HG03469 (cell line): ENCODE results near the gene USP13.
A peak's percentile ranks its signal among the peaks of the same experiment; 100 is the strongest.
"Not testable (repeated sequence)": the region's sequence is repeated elsewhere in the genome, so short reads cannot be mapped to it uniquely, and the experiment has no call there.

Experiments used
- ATAC-seq: cut with Tn5 transposase; IDR thresholded peaks from one replicate; pipeline ENCODE4 v1.9.1; 2021; ENCODE audit warnings: mild to moderate bottlenecking, moderate library complexity, moderate number of reproducible peaks; ENCODE audit not compliant: unreplicated experiment

The USP13 gene

GRCh38 chr3:179652447-179653095 is at the start of gene USP13:
Gene USP13 (plus strand): TSS chr3:179653040. CDS start chr3:179653226, 186 bp downstream.
- peak; percentile 39 for ATAC-seq

- ATAC-seq: no peak
These were observed 49.5 kb upstream of the USP13 start for GRCh38 chr3:179603321-179603720.

GRCh38 chr3:179603831-179604230 is 49.0 kb upstream of the USP13 start:
- no peak for ATAC-seq

- ATAC-seq: peak; percentile 88
These were observed 48.3 kb upstream of the USP13 start, which contains the start of the genes MRPL47 and NDUFB5 for GRCh38 chr3:179604321-179605078. Gene MRPL47 (minus strand): TSS chr3:179604638. CDS start chr3:179604624, 14 bp downstream. Gene NDUFB5 (plus strand): TSS chr3:179604794. CDS start chr3:179604816, 22 bp downstream.

GRCh38 chr3:179606534-179607085 is 46.2 kb upstream of the USP13 start:
- no peak for ATAC-seq

- ATAC-seq: peak; percentile 64
These were observed 43.7 kb upstream of the USP13 start for GRCh38 chr3:179608931-179609720.

- no peak for ATAC-seq
These were observed 42.8 kb upstream of the USP13 start for GRCh38 chr3:179610066-179610465.

- no peak for ATAC-seq
These were observed 39.0 kb upstream of the USP13 start for GRCh38 chr3:179613807-179614206.

GRCh38 chr3:179615458-179616173 is 37.2 kb upstream of the USP13 start:
- ATAC-seq: no peak

- no peak for ATAC-seq
These were observed 30.8 kb upstream of the USP13 start for GRCh38 chr3:179622023-179622422.

- ATAC-seq: no peak
These were observed 28.4 kb upstream of the USP13 start for GRCh38 chr3:179624451-179624850.

- no peak for ATAC-seq
These were observed 21.9 kb upstream of the USP13 start for GRCh38 chr3:179630753-179631451.

GRCh38 chr3:179640469-179640868 is 12.4 kb upstream of the USP13 start:
- ATAC-seq: no peak

- no peak for ATAC-seq
These were observed 10.0 kb upstream of the USP13 start for GRCh38 chr3:179642871-179643270.

GRCh38 chr3:179643837-179644236 is 9.0 kb upstream of the USP13 start:
- ATAC-seq: not testable (repeated sequence)

GRCh38 chr3:179646177-179646576 is 6.7 kb upstream of the USP13 start:
- no peak for ATAC-seq

- ATAC-seq: no peak
These were observed 973 bp upstream of the USP13 start for GRCh38 chr3:179651687-179652446.

GRCh38 chr3:179653096-179653797 is 407 bp downstream of the USP13 start:
- peak; percentile 37 for ATAC-seq
